Stimulated activated CD4-positive, alpha-beta T cell treated with anti-CD3 and anti-CD28 coated beads, Interleukin-12 subunit alpha, Interleukin-12 subunit beta, amount 100 ng/mL, for 4 hours (primary cell): ENCODE data around the gene NEDD4L.
"Not testable (repeated sequence)": the region's sequence is repeated elsewhere in the genome, so short reads cannot be mapped to it uniquely, and the experiment has no call there.

ENCODE experiments used
- DNase-seq: peaks from one replicate; pipeline ENCODE4 v3.0.0-alpha.2; 2020

NEDD4L gene

GRCh38 chr18:58272779-58273435 lies 228.9 kb downstream of the NEDD4L start:
- no peak for DNase-seq

GRCh38 chr18:58275176-58275575 lies 231.2 kb downstream of the NEDD4L start:
- DNase-seq, result no peak

GRCh38 chr18:58276789-58277739 lies 233.0 kb downstream of the NEDD4L start:
- no peak for DNase-seq

- DNase-seq, result no peak
These were observed 235.6 kb downstream of the NEDD4L start for GRCh38 chr18:58279504-58280175.

GRCh38 chr18:58280191-58280590 lies 236.2 kb downstream of the NEDD4L start:
- DNase-seq, result no peak

- DNase-seq, result not testable (repeated sequence)
These were observed 238.8 kb downstream of the NEDD4L start for GRCh38 chr18:58282872-58283271.

- no peak for DNase-seq
These were observed 240.8 kb downstream of the NEDD4L start for GRCh38 chr18:58284699-58285448.

GRCh38 chr18:58285449-58286130 lies 241.6 kb downstream of the NEDD4L start:
- no peak for DNase-seq

GRCh38 chr18:58286632-58287352 lies 242.8 kb downstream of the NEDD4L start:
- no peak for DNase-seq

- no peak for DNase-seq
These were observed 243.6 kb downstream of the NEDD4L start for GRCh38 chr18:58287353-58288274.

- DNase-seq, result no peak
These were observed 245.1 kb downstream of the NEDD4L start for GRCh38 chr18:58288921-58289797.

- no peak for DNase-seq
These were observed 246.2 kb downstream of the NEDD4L start for GRCh38 chr18:58290116-58290695.

GRCh38 chr18:58291131-58291530 lies 247.1 kb downstream of the NEDD4L start:
- no peak for DNase-seq

- DNase-seq, result no peak
These were observed 248.6 kb downstream of the NEDD4L start for GRCh38 chr18:58292638-58293037.

- no peak for DNase-seq
These were observed 253.2 kb downstream of the NEDD4L start for GRCh38 chr18:58297198-58297597.

- no peak for DNase-seq
These were observed 254.5 kb downstream of the NEDD4L start for GRCh38 chr18:58298251-58299134.

GRCh38 chr18:58299135-58299473 lies 255.1 kb downstream of the NEDD4L start:
- no peak for DNase-seq

- DNase-seq, result no peak
These were observed 255.9 kb downstream of the NEDD4L start for GRCh38 chr18:58299936-58300335.
